ENCODE measurements around the gene ADISSP.

Gene ADISSP

DNA sequence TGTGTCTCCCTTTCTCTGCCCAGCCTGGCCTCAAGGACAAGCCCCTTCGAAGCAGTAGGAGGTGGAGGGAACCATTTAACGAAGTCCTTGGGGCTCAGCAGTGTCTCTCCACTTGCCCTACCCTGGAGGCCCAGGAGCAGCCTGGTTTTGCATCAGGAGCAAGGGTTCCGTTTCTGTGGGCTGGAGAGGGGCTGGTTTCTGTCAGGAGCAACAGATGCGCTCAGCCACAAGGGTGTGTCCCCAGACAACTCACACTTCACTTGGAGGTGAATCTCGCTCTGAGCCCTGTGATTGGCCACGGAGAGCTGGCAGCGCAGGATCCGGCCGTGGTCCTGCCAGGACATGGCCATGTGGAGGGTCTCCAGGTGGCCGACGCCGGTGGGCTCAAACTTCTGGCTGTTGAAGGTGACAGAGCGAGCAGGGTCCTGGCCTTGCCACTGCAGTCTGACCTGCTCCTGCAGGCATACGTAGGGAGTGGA is 62.0 kb downstream of the ADISSP start:
- in situ Hi-C loops (cut with MboI; ENCODE audit: low pct_unique_long_range_greater_than_20kb, low sequenced_read_pairs) = no loop called here
- DNase-seq = no peak

DNA sequence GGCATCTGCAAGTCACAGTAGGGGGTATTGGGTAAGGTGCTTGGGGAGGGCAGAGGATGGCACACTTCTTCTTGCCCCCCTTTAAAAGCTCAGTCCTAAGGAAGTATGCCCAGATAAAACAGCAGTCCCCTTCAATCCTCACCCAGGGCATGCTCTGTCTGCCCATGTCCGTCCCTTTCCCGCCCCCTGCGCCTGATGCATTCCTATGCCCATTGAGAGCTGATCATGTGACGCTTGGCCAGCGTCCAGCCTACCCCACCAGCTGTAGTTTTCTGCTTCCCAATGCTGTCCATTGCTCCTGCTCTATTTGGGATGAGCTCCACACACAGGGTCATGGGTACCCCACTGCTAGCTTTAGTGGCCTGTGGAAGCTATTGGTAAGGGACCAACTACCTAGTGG is 63.5 kb downstream of the ADISSP start:
- DNase-seq = no peak
- in situ Hi-C loops (cut with MboI; ENCODE audit: low pct_unique_long_range_greater_than_20kb, low sequenced_read_pairs) = no loop called here

All from KBM-7 (cell line).